Measurements from ENCODE around the gene FREM2. TPM values are rescaled to one million over a fixed set of nuclear protein-coding genes. Genes with fewer than 3 reads are reported as not detected.

FREM2 gene
- total RNA-seq, 1 experiment from 2014 or later, result 0.04 TPM

DNA sequence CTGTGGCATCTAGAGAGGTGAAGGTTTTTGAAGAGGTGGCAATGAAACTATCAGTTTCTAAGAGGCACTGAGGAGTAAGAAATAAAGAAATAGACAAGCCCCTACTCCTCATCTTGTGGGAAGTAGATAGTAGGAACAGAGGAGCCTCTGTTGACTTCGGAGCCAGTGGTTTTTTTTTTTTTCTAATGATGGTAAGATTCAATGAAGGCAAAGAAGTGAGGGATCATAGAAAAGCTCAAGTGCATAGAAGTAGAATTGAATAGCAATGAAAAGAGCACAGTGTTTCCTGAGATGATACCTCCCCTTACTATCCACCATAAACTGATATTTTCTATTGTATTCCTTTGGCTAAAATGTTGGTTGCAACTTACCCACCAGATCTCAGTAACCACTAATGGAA is 46.3 kb downstream of the FREM2 start:
- no peaks in the 10 kb centered on the region for H3F3A ChIP-seq (ENCODE audit: low read length, unreplicated experiment)
- BruUV-seq (replicated peaks), result no TSS peak
- no peak overlapping the region for H2AFZ ChIP-seq (ENCODE audit: low read length)
- intact Hi-C loops (cut with micrococcal nuclease), result no loop called here
- no peaks in the 10 kb centered on the region for H3K36me3 ChIP-seq (ENCODE audit: low read depth, low read length)
- no peaks in the 10 kb centered on the region for H3K4me1 ChIP-seq (ENCODE audit: insufficient read depth, low read length)
- ATAC-seq (no peak), DNase-seq (no peak)
- TF ChIP-seq CTCF (conservative IDR thresholded peaks at IDR 0.05; ENCODE audit: low read depth, low read length), result no peak
- no peak for TF ChIP-seq EZH2 (IDR thresholded peaks at IDR 0.05; ENCODE audit: low read length, unreplicated experiment)
- TF ChIP-seq EZH2phosphoT487 (IDR thresholded peaks at IDR 0.05; ENCODE audit: borderline replicate concordance, low read length), result no peak
- ChIA-PET POLR2A (ENCODE audit: unreplicated experiment) (no interaction called here), CTCF (no interaction called here)
- no peak overlapping the region for H3K4me3 ChIP-seq (ENCODE audit: low read length)
- H3K79me2 ChIP-seq (ENCODE audit: low read length), result no peaks in the 10 kb centered on the region
- H4K20me1 ChIP-seq (ENCODE audit: low read length), result no peaks in the 10 kb centered on the region
- no peaks in the 10 kb centered on the region for H3K9me2 ChIP-seq (replicated peaks; ENCODE audit: low read length)
- H3K4me2 ChIP-seq (ENCODE audit: low read length), result no peak overlapping the region
- no peaks in the 10 kb centered on the region for H3K9me3 ChIP-seq (ENCODE audit: low read length)
- H3K9ac ChIP-seq (ENCODE audit: low read length), result no peak overlapping the region
- no peak overlapping the region for H3K27ac ChIP-seq (ENCODE audit: low read length)
- H3K27me3 ChIP-seq (ENCODE audit: low read length), result peaks cover 42% of the 10 kb centered on the region

DNA sequence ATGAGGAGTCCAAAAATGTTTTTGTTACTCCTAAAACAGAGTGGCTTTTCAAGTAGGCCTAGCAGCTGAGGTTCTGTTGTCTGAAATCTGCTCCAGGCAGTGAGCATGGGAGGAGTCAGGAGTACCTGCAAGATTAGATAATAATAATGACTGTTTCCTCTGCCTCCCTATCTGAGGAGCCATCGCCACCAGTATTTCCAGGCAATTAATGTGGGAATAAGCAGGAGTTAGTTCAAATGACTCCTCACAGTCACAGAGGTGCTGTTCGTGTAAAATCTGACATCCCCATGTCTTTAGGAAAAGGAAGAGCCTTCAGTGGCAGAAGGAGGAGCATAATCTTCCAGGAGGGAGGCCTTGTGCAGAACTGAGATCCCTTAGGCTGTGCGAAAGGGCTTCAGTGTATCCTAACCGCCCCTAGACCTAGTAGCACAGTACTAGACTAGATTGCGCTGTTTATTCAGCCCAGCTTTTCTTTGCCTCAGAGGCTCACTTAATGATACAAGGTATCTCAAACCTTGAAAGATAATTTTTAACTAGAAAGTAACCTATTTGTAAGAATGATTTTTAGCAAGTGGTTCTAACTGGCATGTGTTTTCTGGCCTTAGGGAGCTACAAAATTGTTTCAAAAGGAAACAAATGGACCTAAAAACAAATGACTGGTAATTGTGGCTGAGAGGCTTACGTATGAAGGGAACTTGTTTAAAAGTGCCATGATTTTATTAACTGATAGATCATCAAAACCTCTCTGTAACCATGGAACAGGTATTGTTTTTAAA is 49.0 kb downstream of the FREM2 start:
- no peak for DNase-seq
- Histone ChIP-seq H3K9ac (ENCODE audit: low read length) (no peak overlapping the region), H3K4me3 (ENCODE audit: low read length) (no peak overlapping the region), H4K20me1 (ENCODE audit: low read length) (no peaks in the 10 kb centered on the region), H3K79me2 (ENCODE audit: low read length) (no peaks in the 10 kb centered on the region), H3K27ac (ENCODE audit: low read length) (no peak overlapping the region), H3K4me2 (ENCODE audit: low read length) (no peak overlapping the region), H3F3A (ENCODE audit: low read length, unreplicated experiment) (no peaks in the 10 kb centered on the region), H3K27me3 (ENCODE audit: low read length) (peaks cover 30% of the 10 kb centered on the region), H2AFZ (ENCODE audit: low read length) (no peak overlapping the region), H3K4me1 (ENCODE audit: insufficient read depth, low read length) (no peaks in the 10 kb centered on the region), H3K36me3 (ENCODE audit: low read depth, low read length) (no peaks in the 10 kb centered on the region), H3K9me3 (ENCODE audit: low read length) (no peaks in the 10 kb centered on the region), H3K9me2 (replicated peaks; ENCODE audit: low read length) (no peaks in the 10 kb centered on the region)
- TF ChIP-seq EZH2phosphoT487 (IDR thresholded peaks at IDR 0.05; ENCODE audit: borderline replicate concordance, low read length), result no peak
- no peak for TF ChIP-seq EZH2 (IDR thresholded peaks at IDR 0.05; ENCODE audit: low read length, unreplicated experiment)
- no peak for TF ChIP-seq CTCF (conservative IDR thresholded peaks at IDR 0.05; ENCODE audit: low read depth, low read length)
- ChIA-PET CTCF (no interaction called here), POLR2A (ENCODE audit: unreplicated experiment) (no interaction called here)
- no TSS peak for BruUV-seq (replicated peaks)
- no peak for ATAC-seq
- intact Hi-C loops (cut with micrococcal nuclease), result no loop called here

- Histone ChIP-seq H3K36me3 (ENCODE audit: low read depth, low read length) (no peaks in the 10 kb centered on the region), H3K4me1 (ENCODE audit: insufficient read depth, low read length) (no peaks in the 10 kb centered on the region), H3K27ac (ENCODE audit: low read length) (no peak overlapping the region), H3K4me2 (ENCODE audit: low read length) (no peak overlapping the region), H3K9me3 (ENCODE audit: low read length) (no peaks in the 10 kb centered on the region), H3K4me3 (ENCODE audit: low read length) (no peak overlapping the region), H3K9ac (ENCODE audit: low read length) (no peak overlapping the region), H4K20me1 (ENCODE audit: low read length) (no peaks in the 10 kb centered on the region), H3K9me2 (replicated peaks; ENCODE audit: low read length) (no peaks in the 10 kb centered on the region), H3K79me2 (ENCODE audit: low read length) (no peaks in the 10 kb centered on the region), H3F3A (ENCODE audit: low read length, unreplicated experiment) (no peaks in the 10 kb centered on the region), H2AFZ (ENCODE audit: low read length) (no peak overlapping the region), H3K27me3 (ENCODE audit: low read length) (peaks cover 33% of the 10 kb centered on the region)
- TF ChIP-seq EZH2phosphoT487 (IDR thresholded peaks at IDR 0.05; ENCODE audit: borderline replicate concordance, low read length), result no peak
- no peak for TF ChIP-seq EZH2 (IDR thresholded peaks at IDR 0.05; ENCODE audit: low read length, unreplicated experiment)
- no peak for TF ChIP-seq CTCF (conservative IDR thresholded peaks at IDR 0.05; ENCODE audit: low read depth, low read length)
- DNase-seq, result no peak
- ChIA-PET CTCF (no interaction called here), POLR2A (ENCODE audit: unreplicated experiment) (no interaction called here)
- ATAC-seq, result no peak
- intact Hi-C loops (cut with micrococcal nuclease), result no loop called here
- BruUV-seq (replicated peaks), result no TSS peak
Observed at GRCh38 chr13:38743466-38743865, 56.6 kb downstream of the FREM2 start.

All from PC-3 (cell line).